NB4 (cell line): Measurements from ENCODE around the gene USP44.

Source experiments
- DNase-seq: peaks from one replicate; pipeline ENCODE4 v3.0.0; 2010; ENCODE audit warnings: low read depth
- H3K4me3 ChIP-seq: one replicate; pipeline ENCODE4 v1.5.1; 2011; ENCODE audit warnings: mild to moderate bottlenecking, low read depth, low read length, moderate library complexity
- CTCF ChIP-seq: IDR thresholded peaks from one replicate; pipeline ENCODE4 v1.5.1; 2012; ENCODE audit warnings: low read depth, low read length
- MYC ChIP-seq: IDR thresholded peaks from 2 replicates; pipeline ENCODE4 v1.6.1; 2011; ENCODE audit warnings: low read depth, low read length
- POLR2A ChIP-seq: IDR thresholded peaks from 2 replicates; pipeline ENCODE4 v1.6.1; 2011; ENCODE audit warnings: mild to moderate bottlenecking; ENCODE audit not compliant: insufficient read length; ENCODE audit errors: extremely low read depth
- TF ChIP-seq, protein P1 (sequence below): IDR thresholded peaks from 2 replicates; pipeline ENCODE4 v1.6.1; 2011; ENCODE audit warnings: low read depth, low read length

The USP44 gene

GRCh38 chr12:95551913-95552516 lies 739 bp upstream of the USP44 start:
- DNase-seq = no peak
- TF ChIP-seq POLR2A = no peak
- TF ChIP-seq MYC = no peak
- TF ChIP-seq CTCF = no peak
- TF ChIP-seq, protein P1, sequence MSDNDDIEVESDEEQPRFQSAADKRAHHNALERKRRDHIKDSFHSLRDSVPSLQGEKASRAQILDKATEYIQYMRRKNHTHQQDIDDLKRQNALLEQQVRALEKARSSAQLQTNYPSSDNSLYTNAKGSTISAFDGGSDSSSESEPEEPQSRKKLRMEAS = no peak
- no peak overlapping the region for H3K4me3 ChIP-seq

GRCh38 chr12:95549392-95550084 lies 1.7 kb downstream of the USP44 start:
- no peak overlapping the region for H3K4me3 ChIP-seq
- DNase-seq = no peak
- TF ChIP-seq POLR2A = no peak
- TF ChIP-seq CTCF = no peak
- TF ChIP-seq, protein P1 = no peak

- DNase-seq = no peak
- TF ChIP-seq CTCF (no peak), MYC (no peak), POLR2A (no peak)
- TF ChIP-seq, protein P1 = no peak
- no peak overlapping the region for H3K4me3 ChIP-seq
Observed at GRCh38 chr12:95548539-95549391, 2.5 kb downstream of the USP44 start.

- DNase-seq = no peak
- no peak overlapping the region for H3K4me3 ChIP-seq
- TF ChIP-seq, protein P1 = no peak
- TF ChIP-seq MYC (no peak), POLR2A (no peak), CTCF (no peak)
Observed at GRCh38 chr12:95548056-95548538, 3.2 kb downstream of the USP44 start.

DNA sequence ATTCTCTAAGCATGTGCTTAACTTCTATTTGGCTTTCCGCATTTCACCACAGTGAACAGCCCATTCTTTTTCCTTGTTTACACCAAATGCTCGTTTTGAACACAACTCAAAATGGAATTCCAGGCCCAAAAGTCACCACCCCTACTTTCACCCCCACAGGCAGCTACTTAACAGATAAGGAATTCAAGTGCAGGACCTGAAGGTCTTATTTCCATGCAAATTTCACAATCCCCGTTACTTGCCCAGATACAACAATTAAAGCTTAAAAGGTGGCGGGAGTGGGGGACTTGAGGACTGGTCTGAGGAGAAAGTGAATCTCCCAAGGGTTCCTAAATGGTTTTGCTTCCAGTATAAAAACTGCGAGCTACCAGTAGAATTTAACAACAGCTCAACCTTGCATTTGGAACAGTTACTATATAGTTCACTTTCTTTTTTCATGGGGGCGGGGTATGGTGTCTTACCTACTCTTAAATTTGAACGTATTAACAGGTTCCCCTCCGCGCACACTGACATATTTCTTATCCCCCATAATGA lies 3.7 kb downstream of the USP44 start:
- no peak for DNase-seq
- no peak overlapping the region for H3K4me3 ChIP-seq
- TF ChIP-seq MYC = no peak
- TF ChIP-seq, protein P1 = no peak
- TF ChIP-seq POLR2A = no peak
- no peak for TF ChIP-seq CTCF
